GM12873 (cell line): ENCODE measurements around the gene EPHB3.
A peak's percentile ranks its signal among the peaks of the same experiment; 100 is the strongest.

Source experiments
- CTCF ChIP-seq: IDR thresholded peaks from 2 replicates; pipeline ENCODE4 v1.5.1; 2012; ENCODE audit warnings: low read depth, mild to moderate bottlenecking, moderate library complexity, low read length, control low read depth; ENCODE audit not compliant: insufficient read depth; ENCODE audit errors: missing control alignments

Gene EPHB3

GRCh38 chr3:184561061-184561912, at the start of gene EPHB3:
TSS of gene EPHB3 (plus strand) at chr3:184561785. CDS start at chr3:184562236, 451 bp downstream.
- TF ChIP-seq CTCF: peak; percentile 87

GRCh38 chr3:184512621-184513020, 49.0 kb upstream of the EPHB3 start:
- no peak for TF ChIP-seq CTCF

- peak; percentile 85 for TF ChIP-seq CTCF
Observed at GRCh38 chr3:184513276-184514170, 48.1 kb upstream of the EPHB3 start.

GRCh38 chr3:184514171-184514490, 47.5 kb upstream of the EPHB3 start:
- no peak for TF ChIP-seq CTCF

- TF ChIP-seq CTCF: no peak
Observed at GRCh38 chr3:184523825-184524615, 37.6 kb upstream of the EPHB3 start.

- no peak for TF ChIP-seq CTCF
Observed at GRCh38 chr3:184524981-184525336, 36.6 kb upstream of the EPHB3 start.

GRCh38 chr3:184525337-184526087, 36.1 kb upstream of the EPHB3 start:
- no peak for TF ChIP-seq CTCF
